ENCODE measurements around the gene C4orf50. TPM values are rescaled to one million over a fixed set of nuclear protein-coding genes. Genes with fewer than 3 reads are reported as not detected.

Gene C4orf50
- total and polyA plus RNA-seq, 8 donors = under 0.01 to 0.23 (median 0.07) TPM

DNA sequence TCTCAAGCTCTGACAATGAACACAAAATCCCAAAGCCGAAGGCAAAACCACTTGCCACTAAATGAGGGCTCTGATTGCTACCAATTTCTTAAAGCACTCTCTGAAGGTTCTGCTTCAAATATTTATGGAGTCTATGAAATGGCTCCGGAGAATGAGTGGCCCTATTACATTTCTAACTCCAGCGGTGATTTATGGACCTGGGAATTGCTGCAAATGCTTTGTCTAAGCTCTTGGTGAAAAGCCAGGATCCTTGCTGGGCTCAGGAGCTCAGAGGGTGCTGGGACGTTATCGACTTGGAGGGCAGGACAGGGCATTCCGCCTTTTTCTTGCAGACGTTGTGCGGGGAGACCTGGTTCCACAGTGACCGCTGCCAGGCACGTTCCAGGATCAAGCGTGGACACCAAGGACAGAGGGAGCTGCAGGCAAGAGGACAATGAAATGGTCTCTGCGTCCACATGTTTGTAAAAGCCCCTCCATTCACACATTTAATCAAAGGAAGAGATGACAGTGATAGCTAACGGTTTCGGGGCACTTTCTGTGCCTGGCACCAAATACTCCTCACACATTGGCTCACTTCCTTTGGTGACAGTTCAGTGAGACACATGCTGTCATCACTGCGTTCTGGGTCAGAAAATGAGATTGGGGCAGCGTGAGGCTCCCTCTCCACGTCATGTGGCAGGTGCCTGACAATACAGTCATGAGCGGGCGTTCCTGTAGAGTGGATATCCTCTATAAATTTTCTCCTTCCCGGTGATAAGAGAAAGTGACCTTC is 58.8 kb downstream of the C4orf50 start:
- no peak for TF ChIP-seq CTCF (IDR thresholded peaks at IDR 0.05)
- H3K4me3 ChIP-seq = no peak overlapping the region
- no peak for FAIRE-seq
- no peak overlapping the region for H3K27ac ChIP-seq
- H3K4me1 ChIP-seq = peaks cover 0 to 2% (median 0%) of the 10 kb centered on the region in 3 donors
- ATAC-seq = no peak
- H3K9me3 ChIP-seq = no peaks in the 10 kb centered on the region
- no peaks in the 10 kb centered on the region for H3K36me3 ChIP-seq
- 37 to 40% methylated on average over 20 of the region's 20 CpGs for WGBS, 2 donors
- no peaks in the 10 kb centered on the region for H3K27me3 ChIP-seq
- intact Hi-C loops (cut with DNase I) = no loop called here
- peak in 1 of 6 donors; percentile 18 for DNase-seq

DNA sequence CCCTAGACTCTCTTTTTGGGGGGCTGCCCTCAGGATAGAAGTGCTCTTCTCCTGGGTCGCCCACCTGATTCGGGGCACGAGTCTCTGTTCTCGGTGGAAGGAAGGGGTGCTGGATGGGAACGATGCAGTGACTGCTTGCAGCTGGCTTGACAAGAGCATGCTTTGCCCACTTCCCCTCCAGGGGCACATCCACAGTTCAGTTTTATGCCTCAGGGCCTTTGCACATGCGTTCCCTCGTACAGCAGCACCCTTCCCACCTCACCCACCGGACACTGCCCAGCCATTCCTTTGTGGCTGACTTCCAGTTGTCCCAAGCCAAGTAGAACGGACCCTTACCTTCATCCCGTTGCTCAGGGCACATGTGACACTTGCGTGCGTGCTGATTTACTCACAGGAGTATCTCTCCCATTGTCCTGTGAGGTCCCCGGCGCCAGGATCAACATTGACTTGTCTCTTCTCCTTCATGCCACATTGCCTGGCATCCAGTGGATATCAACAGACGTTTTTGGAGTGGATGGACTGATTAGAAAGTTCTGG is 60.0 kb downstream of the C4orf50 start:
- WGBS, 2 donors = 70 to 85% methylated on average over 15 of the region's 15 CpGs
- H3K4me1 ChIP-seq = peaks cover 0 to 2% (median 0%) of the 10 kb centered on the region in 3 donors
- no peak overlapping the region for H3K27ac ChIP-seq
- DNase-seq = no peak
- no peaks in the 10 kb centered on the region for H3K9me3 ChIP-seq
- no peak for TF ChIP-seq CTCF (IDR thresholded peaks at IDR 0.05)
- H3K4me3 ChIP-seq = no peak overlapping the region
- ATAC-seq = no peak
- intact Hi-C loops (cut with DNase I) = no loop called here
- no peak for FAIRE-seq
- H3K27me3 ChIP-seq = no peaks in the 10 kb centered on the region
- H3K36me3 ChIP-seq = no peaks in the 10 kb centered on the region

DNA sequence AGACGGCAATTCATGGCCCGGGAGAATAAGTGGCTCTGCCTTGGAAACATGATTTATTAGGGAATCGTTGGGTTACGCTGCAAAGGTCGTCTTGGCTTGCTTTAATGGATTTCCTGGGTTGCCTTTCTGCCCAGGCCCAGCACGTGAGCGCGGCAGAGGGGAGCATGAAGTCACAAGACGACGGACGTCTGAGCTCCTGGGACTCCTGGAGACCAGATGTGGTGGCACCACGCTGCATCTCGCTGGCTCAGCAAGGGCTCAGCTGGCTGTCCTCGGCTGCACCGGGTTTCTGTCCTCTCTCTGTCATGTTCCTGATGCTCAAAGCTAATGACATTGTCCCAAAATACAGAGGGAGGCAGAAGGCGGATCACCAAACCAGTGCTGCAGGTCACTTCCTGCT is 61.2 kb downstream of the C4orf50 start:
- Histone ChIP-seq H3K4me3 (no peak overlapping the region), H3K36me3 (no peaks in the 10 kb centered on the region), H3K27ac (peak overlapping the region; percentile 7 to 55 (median 18)), H3K9me3 (no peaks in the 10 kb centered on the region), H3K4me1 (peaks cover 0 to 2% (median 0%) of the 10 kb centered on the region in 3 donors), H3K27me3 (no peaks in the 10 kb centered on the region)
- no peak for FAIRE-seq
- DNase-seq = no peak
- WGBS, 2 donors = 46 to 51% methylated on average over 16 of the region's 16 CpGs
- intact Hi-C loops (cut with DNase I) = no loop called here
- TF ChIP-seq CTCF (IDR thresholded peaks at IDR 0.05) = no peak
- ATAC-seq = no peak

DNA sequence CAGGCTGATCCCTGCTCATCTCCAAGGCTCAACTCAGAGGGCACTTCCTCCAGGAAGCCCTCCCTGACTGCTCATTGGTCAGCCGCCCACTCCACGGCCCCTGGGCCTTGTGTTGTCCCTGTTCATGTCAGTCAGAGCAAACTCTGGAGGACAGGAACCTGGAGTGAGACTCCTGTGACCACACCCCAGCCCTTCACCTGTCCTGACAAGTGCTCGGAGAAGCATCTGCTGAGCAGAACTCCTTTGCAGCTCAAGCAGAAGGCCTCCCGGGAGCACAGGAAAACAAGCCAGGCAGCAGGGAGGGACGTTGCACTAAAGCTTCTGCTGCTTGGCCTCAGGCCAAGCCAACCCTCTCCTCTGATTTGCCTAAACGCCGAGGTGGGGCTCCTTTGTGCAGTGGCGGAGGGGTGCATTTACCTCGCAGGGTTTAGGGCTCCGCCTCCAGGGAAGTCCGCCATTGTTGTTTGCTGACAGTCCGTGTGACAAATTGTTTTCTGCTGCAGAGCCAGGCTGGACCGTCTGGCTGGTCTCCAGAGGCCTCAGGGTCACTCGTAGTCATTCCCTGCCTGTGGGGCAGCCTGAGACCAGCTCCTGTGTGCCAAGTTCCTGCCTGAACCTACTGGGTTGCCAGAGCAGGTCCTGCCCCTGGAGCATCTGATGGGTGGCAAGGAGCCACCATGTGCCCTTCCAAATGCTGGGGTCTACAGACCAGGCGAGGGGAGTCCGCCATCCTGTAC is 61.8 kb downstream of the C4orf50 start:
- no peak for FAIRE-seq
- H3K4me3 ChIP-seq = no peak overlapping the region

More for the DNA sequence above, 61.8 kb downstream of the C4orf50 start:
- intact Hi-C loops (cut with DNase I) = no loop called here
- Histone ChIP-seq H3K36me3 (no peaks in the 10 kb centered on the region), H3K27ac (peak overlapping the region; percentile 7 to 55 (median 32)), H3K4me1 (peaks cover 0 to 2% (median 0%) of the 10 kb centered on the region in 3 donors), H3K27me3 (no peaks in the 10 kb centered on the region), H3K9me3 (no peaks in the 10 kb centered on the region)
- DNase-seq = peak; percentile 67 to 91 (median 80)
- TF ChIP-seq CTCF (IDR thresholded peaks at IDR 0.05) = no peak
- peak; percentile 85 to 93 (median 88) for ATAC-seq
- WGBS, 2 donors = 17 to 18% methylated on average over 16 of the region's 16 CpGs
